Colonic mucosa (tissue), 4 donors: ENCODE measurements around the gene MED13L. TPM values are rescaled to one million over a fixed set of nuclear protein-coding genes. Genes with fewer than 3 reads are reported as not detected.

Source experiments
- DNase-seq: peaks from one replicate; pipeline ENCODE4 v3.0.0-alpha.2; 2020
- H3K27ac ChIP-seq: fragments of 200-600 bp; one replicate; pipeline ENCODE4 v1.8.0; 2021
- H3K27me3 ChIP-seq: fragments of 200-600 bp; one replicate; pipeline ENCODE4 v1.8.0; 2021
- H3K36me3 ChIP-seq: fragments of 200-600 bp; one replicate; pipeline ENCODE4 v1.8.0; 2021
- H3K4me1 ChIP-seq: fragments of 200-600 bp; one replicate; pipeline ENCODE4 v1.8.0; 2021; ENCODE audit warnings: mild to moderate bottlenecking
- H3K4me3 ChIP-seq: fragments of 200-600 bp; one replicate; pipeline ENCODE4 v1.8.0; 2021
- H3K9ac ChIP-seq, 2 donors: one replicate each; pipeline ENCODE4 v1.7.0; 2013; ENCODE audit warnings: control low read depth in 2 of 2, low read depth in 2 of 2, low read length in 2 of 2
- H3K9me3 ChIP-seq: fragments of 200-600 bp; one replicate; pipeline ENCODE4 v1.8.0; 2021
- intact Hi-C: fragments of 100-400 bp; cut with DNase I; formaldehyde crosslinking; loops from one replicate; pipeline ENCODE4 v1.14.1; 2022
- total RNA-seq, 2 donors: library from RNA; stranded (reverse); fragmentation: NEBNext Ultra II Directional in 1 of 2; extraction: Animal tissue kit (Norgen Biotek cat#: 25700) in 1 of 2; gene quantifications; one replicate each; pipeline ENCODE4 v1.2.1, GENCODE V29; 2021
- TF ChIP-seq, protein P1 (sequence below): fragments of 200-600 bp; IDR thresholded peaks from one replicate; pipeline ENCODE4 v1.8.0; 2022; ENCODE audit warnings: antibody characterized with exemption, mild to moderate bottlenecking
- donor health status: healthy.
- donor health status: DM: no; HTN: no; CAD: no.
- donor health status: DM: no; HTN: no; CAD: no.

Gene MED13L
- total RNA-seq, 2 donors from 2014 or later = 73.8 to 92.6 TPM

DNA sequence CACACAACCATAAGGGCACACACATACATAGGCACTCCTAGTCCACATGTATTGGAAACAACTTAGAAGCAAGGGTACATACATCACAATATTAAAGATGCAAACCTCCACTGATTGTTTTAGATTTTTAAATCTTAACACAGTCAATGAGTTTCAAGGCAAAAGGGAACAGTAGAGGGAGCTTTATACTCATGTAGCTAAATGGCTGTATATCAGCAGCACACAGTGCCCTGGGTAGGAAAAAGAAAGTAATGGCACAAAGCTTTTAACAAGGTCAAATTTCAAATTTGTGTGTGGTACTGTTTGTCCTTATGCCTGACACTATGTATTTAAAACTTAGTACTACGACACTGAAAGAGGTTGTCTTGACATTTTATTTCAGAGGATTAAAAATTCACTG is 262.0 kb downstream of the MED13L start:
- no peak overlapping the region for H3K9ac ChIP-seq
- H3K4me1 ChIP-seq = no peaks in the 10 kb centered on the region
- no peaks in the 10 kb centered on the region for H3K27me3 ChIP-seq
- no peak overlapping the region for H3K27ac ChIP-seq
- no peak for DNase-seq
- H3K36me3 ChIP-seq = peaks cover 4% of the 10 kb centered on the region
- intact Hi-C loops = loop anchor here (10.0 kb wide), 2 partner anchors 219 to 259 kb away; partner anchors contain the start of gene MED13L
- H3K4me3 ChIP-seq = no peak overlapping the region
- no peaks in the 10 kb centered on the region for H3K9me3 ChIP-seq
- TF ChIP-seq, protein P1, sequence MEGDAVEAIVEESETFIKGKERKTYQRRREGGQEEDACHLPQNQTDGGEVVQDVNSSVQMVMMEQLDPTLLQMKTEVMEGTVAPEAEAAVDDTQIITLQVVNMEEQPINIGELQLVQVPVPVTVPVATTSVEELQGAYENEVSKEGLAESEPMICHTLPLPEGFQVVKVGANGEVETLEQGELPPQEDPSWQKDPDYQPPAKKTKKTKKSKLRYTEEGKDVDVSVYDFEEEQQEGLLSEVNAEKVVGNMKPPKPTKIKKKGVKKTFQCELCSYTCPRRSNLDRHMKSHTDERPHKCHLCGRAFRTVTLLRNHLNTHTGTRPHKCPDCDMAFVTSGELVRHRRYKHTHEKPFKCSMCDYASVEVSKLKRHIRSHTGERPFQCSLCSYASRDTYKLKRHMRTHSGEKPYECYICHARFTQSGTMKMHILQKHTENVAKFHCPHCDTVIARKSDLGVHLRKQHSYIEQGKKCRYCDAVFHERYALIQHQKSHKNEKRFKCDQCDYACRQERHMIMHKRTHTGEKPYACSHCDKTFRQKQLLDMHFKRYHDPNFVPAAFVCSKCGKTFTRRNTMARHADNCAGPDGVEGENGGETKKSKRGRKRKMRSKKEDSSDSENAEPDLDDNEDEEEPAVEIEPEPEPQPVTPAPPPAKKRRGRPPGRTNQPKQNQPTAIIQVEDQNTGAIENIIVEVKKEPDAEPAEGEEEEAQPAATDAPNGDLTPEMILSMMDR = peak; percentile 29

DNA sequence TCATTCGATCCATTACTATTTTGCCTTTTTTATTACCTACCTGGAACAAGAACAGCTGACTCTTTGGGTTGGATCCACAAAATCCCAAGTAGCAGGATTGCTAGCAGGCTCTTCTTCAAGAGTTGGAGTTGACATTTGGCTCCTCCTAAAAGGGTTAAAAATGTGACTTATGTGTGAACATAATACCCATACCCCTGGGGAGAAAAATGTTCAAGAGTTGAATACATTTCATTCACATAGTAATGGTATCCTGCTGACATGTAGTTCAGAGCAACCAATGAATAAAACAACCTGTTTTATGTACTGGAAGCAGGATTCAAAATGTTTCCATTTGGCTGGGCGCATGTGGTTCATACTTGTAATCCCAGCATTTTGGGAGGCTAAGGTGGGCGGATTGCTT is 264.7 kb downstream of the MED13L start:
- Histone ChIP-seq H3K4me3 (no peak overlapping the region), H3K36me3 (peaks cover 4% of the 10 kb centered on the region), H3K27me3 (no peaks in the 10 kb centered on the region), H3K27ac (no peak overlapping the region), H3K4me1 (no peaks in the 10 kb centered on the region), H3K9ac (no peak overlapping the region), H3K9me3 (no peaks in the 10 kb centered on the region)
- DNase-seq = no peak
- TF ChIP-seq, protein P1 = no peak
- intact Hi-C loops = loop anchor here (10.0 kb wide), 2 partner anchors 222 to 262 kb away; partner anchors contain the start of gene MED13L

DNA sequence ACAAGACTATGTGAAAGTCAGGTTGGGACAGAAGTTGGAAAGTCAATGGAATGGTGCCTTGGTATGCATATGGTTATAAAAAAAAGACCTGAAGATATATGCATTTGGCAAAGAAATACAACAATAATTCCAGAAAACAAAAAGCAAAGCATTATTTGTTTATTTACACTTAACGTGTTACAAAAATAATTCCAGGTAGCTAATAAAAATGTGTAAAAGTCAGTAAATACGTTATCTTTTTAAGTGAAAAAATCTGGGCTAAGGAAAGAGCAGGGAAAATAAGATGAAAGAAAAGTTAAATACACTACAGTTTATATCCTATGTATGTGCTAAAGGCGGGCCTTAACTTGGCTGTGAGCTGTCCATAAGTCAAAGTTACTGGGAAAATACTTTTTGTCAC is 266.3 kb downstream of the MED13L start:
- Histone ChIP-seq H3K4me1 (no peaks in the 10 kb centered on the region), H3K9me3 (no peaks in the 10 kb centered on the region), H3K27ac (no peak overlapping the region), H3K4me3 (no peak overlapping the region), H3K9ac (no peak overlapping the region), H3K36me3 (peaks cover 4% of the 10 kb centered on the region), H3K27me3 (no peaks in the 10 kb centered on the region)
- TF ChIP-seq, protein P1 = no peak
- no peak for DNase-seq
- intact Hi-C loops = loop anchor here (10.0 kb wide), 2 partner anchors 224 to 264 kb away; partner anchors contain the start of gene MED13L

DNA sequence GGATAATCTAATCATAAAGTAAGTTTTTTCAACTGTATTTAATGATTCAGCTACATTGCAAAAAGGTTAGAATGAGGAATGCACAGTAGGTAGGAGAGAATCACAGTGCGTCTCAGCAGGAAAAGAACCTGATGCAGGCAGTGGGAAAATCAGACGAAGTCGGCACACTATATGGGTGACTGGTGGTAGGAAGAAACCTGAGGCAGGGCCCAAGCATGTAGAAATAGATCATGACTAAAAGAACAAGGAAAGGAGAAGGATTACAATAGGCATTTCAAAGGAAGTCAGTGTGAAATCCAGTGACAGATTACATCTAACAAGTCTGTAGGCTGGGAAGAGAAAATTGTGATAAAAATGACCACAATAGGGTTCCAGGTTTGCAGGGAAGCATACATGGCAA is 267.0 kb downstream of the MED13L start:
- H3K4me1 ChIP-seq = no peaks in the 10 kb centered on the region
- no peak overlapping the region for H3K9ac ChIP-seq
- peaks cover 9% of the 10 kb centered on the region for H3K36me3 ChIP-seq
- H3K4me3 ChIP-seq = no peak overlapping the region
- H3K27ac ChIP-seq = no peak overlapping the region
- intact Hi-C loops = loop anchor here (10.0 kb wide), 2 partner anchors 224 to 264 kb away; partner anchors contain the start of gene MED13L
- H3K27me3 ChIP-seq = no peaks in the 10 kb centered on the region
- TF ChIP-seq, protein P1 = no peak
- no peaks in the 10 kb centered on the region for H3K9me3 ChIP-seq
- no peak for DNase-seq

DNA sequence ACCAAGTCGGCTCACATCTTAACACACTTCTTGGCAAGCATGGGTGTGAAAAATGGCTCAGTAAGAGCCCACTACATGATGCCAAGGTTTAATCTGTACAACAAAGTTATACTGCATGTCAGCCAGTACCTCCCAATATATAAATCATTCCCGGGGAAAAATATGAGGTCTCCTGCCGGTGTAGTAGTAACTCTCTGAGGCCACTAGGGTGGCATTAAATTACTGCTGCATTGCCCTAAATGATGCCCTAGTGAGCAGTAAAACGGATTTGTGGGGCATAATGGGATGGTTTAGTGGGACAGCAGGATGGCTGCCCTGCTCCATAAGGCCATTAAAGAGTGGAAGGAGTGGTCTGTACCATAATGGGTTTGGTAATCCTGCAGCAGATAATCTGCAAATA is 267.7 kb downstream of the MED13L start:
- Histone ChIP-seq H3K9me3 (no peaks in the 10 kb centered on the region), H3K27me3 (no peaks in the 10 kb centered on the region), H3K27ac (no peak overlapping the region), H3K9ac (no peak overlapping the region), H3K36me3 (peaks cover 9% of the 10 kb centered on the region), H3K4me3 (no peak overlapping the region), H3K4me1 (no peaks in the 10 kb centered on the region)
- no peak for DNase-seq
- intact Hi-C loops = loop anchor here (10.0 kb wide), 2 partner anchors 225 to 265 kb away; partner anchors contain the start of gene MED13L
- TF ChIP-seq, protein P1 = peak; percentile 15
